HG03565 (cell line): ENCODE data around the gene MB21D2.

ENCODE experiments used
- ATAC-seq: cut with Tn5 transposase; IDR thresholded peaks from one replicate; pipeline ENCODE4 v1.9.1; 2021; ENCODE audit warnings: mild to moderate bottlenecking, moderate library complexity; ENCODE audit not compliant: unreplicated experiment

The MB21D2 gene

DNA sequence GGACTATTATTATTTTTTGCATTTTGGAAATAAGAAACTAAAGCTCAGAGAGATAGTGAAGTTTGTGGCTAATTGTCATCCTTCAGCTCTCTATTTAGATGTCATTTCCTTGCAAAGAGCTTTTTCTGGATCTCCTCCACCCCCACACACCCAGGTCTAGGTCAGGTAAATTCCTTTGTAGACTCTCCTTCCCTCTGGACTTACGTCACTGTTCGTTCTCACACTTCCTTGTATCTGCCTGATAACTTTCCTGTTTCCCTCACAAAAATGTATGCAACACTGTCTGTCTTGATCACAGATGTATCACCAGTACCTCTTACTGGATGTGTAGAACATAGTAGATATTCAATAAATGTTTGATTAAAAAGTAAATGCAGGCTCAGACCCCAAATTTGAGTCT is 6.1 kb upstream of the MB21D2 start:
- ATAC-seq = no peak

DNA sequence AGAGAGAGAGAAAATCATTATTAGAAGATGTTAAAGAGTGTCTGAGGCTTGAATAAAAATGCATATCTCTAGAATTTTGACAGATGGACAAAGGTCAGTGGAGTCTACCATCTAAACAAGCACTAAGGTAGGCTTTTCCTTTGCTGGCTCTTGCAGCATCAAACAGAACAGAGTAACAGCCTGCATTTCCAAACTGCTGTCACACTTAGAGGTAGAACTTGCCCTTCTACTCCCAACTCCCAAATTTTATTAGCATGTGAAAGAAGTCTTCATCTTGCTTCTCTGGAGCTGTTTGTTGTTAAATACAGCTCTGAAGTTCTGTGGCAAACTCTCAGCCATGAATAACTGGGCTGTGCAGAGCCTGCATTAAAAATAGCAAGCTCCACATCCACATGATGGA is 4.1 kb upstream of the MB21D2 start:
- no peak for ATAC-seq

DNA sequence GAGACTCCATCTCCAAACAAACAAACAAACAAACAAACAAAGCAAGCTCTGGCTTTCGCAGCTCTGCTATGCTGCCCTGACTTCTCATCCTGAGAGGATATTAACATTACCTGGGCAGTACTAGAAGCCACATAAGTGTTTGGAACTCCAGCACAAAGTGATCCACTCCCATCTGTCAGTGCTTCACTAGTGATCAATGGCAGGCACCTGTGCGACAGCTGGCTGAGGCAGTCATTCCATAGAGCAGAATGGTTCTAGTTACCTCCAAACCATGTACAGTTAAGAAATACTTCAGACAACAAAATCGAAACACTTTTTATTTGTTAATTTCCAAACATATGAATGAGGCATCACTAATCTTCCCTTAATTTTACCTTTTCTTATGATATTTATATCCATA is 2.8 kb upstream of the MB21D2 start:
- ATAC-seq = no peak

DNA sequence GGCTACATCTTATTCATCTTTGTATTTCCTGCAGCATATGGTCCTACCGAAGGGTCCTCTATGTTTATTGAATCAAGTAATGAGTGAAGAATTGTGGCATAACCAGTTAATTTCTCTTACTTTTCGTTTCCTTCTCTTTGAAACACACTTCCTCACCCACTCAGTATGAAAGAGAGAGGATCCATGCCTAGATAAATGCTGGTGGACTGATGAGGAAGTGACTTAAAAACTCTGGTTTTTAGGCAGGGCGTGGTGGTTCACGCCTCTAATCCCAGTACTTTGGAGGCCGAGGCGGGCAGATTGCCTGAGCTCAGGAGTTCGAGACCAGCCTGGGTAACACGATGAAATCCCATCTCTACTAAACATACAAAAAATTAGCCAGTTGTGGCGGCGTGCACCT is 2.2 kb upstream of the MB21D2 start:
- ATAC-seq = no peak

DNA sequence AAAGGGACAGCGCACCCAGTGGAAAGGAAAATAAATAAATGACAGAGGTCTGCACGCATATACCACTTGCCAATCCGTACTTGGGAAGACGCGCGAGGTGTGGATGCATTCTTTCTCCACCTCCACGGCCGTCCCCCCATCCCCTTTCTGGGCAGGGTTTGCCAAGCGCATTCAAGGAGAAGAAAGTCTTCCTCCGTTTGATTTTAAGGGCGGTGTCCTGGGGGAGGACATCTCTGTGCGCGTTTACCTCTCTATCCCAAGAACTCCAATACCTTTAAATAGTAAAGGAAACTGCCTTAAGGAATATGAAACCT is 576 bp upstream of the MB21D2 start:
- ATAC-seq = no peak

DNA sequence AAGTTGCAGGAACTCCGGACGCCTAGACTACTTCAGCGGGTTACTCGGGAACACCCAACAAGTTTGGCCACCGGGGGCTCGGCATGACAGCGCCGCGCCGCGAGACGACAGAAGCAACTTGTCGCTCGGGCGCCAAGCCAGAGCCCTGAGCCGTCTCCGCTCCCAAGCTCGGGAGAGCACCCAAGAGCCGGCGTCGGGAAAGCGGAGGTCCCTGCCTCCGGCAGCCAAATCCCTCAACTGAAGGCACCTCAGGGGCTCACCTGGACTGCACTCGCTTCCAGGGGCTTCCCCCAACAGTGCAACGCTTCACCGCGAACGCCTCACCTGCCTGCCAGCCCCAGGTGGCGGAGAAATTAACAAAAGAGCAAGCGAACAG is 640 bp downstream of the MB21D2 start:
- ATAC-seq = no peak

DNA sequence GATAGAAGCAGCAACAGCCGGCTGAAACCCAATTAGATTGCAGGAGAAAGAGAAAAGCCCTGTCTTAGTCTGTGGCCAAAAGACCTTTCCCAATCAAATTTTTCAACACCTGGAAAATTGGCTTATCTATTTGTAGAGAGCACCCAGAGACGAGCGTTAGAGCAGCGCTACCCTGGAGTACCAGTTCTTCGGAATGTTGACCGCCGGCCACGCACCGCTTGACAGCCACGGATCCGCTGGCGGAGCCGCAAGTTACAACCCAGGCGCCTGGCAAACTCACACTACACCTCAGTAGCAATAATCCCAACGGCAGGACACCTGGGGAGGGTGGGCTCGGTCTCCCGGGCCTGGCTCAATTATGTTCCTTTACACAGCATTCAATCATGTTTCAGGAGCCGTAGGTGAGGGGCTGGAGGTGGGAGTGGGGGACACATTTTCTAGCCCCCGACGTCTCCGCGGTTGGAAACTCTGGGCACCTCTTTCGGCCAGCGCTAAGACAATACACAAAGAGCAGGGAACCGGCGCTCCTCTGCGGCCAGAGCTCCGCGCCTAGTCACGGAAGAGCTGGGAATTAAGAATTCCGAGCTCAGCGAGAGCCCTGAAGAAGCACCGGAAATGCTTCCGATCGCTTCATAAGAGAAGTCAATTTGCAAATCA is 1.2 kb downstream of the MB21D2 start:
- no peak for ATAC-seq

DNA sequence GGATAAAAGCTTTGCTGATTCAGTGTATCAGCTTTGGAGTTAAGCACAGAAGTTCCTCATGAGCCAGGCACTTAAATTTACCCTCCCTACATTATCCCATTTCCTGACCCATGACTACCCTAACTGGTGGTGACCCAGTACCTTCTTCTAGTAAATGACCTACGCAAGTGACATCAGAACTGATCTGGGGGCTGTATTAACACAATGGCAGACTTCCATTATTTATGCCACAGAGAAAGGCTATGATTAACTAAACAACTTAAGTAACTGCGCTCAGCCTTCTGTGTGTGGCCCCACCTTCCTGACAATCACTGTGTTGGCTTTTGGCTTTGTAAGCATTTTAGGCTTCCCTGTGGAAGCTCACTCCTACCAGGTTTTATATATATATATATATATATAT is 1.9 kb downstream of the MB21D2 start:
- ATAC-seq = no peak

DNA sequence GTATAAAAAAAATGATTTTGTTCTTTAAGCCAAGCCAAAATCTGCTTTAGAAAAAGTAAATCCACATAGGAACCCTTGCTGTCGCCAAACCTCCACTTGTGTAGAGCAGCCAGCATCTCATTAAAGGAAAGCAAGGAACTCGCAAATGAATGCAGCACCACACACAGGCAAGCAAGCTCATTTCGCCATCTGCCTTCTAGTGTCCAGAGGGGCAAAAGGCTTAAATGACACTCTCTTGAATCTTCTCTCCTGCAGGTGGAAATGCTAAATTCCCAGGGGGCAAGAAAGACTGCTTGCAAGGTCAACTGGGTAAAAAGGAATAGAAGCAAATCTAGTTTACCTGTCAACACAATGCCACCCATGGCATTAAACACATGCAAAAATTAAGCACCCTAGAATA is 2.4 kb downstream of the MB21D2 start:
- no peak for ATAC-seq

DNA sequence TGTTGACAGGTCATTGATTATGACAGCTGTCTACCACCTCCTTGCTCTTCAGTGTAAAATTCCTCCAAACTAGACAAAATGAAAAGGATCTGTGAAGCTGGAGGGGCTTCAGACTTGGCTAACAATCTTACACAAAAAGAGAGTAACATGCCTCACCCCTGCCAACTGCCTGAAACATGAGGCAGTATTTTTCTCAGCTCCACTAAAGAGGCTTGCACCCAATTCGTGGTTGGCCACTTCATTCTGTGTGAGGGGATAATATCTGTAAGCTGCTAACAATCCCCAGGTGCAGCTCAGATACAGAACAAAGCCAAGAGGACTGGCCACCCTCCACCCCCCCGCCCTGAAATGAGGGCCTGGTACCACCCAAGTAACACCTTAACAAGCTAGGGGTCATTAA is 2.8 kb downstream of the MB21D2 start:
- ATAC-seq = no peak

DNA sequence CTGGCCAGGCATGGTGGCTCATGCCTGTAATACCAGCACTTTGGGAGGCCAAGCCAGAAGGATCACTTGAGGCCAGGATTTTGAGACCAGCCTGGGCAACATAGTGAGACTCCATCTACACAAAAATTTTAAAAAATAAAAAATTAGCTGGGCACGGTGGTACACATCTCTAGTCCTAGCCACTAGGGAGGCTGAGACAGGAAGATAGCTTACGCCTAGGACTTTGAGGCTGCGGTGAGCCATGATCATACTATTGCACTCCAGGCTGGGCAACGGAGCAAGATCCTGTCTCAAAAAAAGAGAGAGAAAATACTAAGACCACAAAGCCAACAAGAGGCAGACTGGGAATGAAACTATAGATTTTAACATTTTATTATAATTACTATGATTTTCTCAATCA is 4.1 kb downstream of the MB21D2 start:
- no peak for ATAC-seq

DNA sequence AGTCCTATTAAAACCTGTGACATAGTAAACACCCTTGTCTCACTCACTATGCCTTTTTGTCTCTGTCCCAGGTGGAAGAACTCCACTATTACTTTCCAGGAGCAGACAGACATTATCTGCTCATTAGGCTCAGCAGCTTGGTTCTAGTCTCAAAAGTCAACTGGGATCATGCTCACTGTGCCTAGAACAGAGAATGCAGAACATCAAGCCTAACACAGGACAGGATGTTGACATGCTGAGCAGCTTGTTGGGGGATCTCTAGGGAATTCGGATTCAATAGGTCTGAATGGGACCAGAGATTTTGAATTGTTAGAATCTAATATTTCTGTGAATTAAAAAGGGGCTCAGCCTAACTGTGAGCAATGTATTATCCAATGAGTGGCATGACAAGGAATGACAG is 6.4 kb downstream of the MB21D2 start:
- ATAC-seq = no peak

DNA sequence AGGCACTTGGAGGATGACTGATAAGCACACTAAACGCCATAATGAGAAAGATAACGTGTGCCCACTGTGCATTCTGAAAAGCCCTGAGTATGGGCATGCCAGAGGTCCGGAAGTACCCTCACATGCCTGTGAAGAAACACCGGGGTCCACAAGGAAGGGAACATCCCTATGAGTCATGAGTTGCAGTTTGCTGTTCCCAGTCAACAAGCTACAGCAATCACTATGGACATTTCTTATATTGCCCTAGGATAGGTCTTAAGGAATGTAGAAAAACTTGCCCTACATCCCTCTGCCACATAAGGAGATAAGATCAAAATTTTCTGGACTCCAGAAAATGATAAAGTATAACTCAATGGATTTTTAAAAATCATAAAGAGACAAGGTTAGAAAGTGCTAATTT is 9.9 kb downstream of the MB21D2 start:
- ATAC-seq = no peak

DNA sequence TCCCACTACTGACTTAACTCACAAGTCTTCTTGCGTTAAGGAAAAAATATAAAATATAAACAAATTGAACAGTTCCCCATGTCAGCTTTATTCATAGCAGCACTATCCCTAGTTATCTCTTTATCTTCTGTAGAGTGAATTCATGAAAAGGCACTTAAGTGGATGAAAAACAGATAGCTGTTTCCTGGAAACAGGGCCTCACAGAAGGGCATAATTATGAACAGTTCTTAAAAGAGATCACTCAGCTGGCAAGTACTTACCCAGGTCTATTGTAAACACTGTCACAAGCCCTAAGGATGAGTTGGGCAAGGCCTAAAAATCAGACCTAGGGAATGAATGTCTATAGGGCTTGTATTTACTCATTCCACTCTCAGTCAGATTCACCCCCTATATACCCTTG is 10.7 kb downstream of the MB21D2 start:
- no peak for ATAC-seq

DNA sequence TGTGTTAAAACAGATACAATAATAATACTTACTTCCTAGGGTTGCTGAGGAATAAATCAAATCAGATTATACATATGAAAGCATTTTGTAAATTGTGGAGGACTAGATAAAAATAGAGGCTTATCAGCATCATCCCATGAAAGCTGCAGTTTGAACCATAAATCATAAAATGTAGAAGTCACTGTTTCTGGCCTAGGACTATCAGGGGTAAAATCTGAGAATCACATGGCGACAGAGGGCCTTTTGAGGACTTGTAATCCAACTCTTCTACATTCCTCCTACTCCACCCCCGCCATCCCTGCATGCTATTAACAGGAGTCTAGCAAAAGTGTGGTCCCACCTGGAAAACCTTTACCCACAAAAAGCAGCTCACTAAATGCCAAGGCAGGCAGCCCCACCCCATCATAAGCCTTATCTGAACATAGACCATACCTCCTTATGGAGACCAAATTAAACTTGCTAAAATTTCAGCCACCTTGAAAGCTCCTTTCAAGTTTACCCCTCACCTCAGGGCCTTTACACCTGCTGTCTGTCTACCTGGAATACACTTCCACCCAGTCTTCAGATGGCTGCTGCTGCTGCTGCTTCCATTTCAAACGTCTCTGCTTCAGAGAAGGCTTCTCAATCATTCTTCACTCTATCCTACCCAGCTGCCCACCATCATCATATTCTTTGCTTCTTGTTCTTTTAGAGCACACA is 11.5 kb downstream of the MB21D2 start:
- no peak for ATAC-seq

DNA sequence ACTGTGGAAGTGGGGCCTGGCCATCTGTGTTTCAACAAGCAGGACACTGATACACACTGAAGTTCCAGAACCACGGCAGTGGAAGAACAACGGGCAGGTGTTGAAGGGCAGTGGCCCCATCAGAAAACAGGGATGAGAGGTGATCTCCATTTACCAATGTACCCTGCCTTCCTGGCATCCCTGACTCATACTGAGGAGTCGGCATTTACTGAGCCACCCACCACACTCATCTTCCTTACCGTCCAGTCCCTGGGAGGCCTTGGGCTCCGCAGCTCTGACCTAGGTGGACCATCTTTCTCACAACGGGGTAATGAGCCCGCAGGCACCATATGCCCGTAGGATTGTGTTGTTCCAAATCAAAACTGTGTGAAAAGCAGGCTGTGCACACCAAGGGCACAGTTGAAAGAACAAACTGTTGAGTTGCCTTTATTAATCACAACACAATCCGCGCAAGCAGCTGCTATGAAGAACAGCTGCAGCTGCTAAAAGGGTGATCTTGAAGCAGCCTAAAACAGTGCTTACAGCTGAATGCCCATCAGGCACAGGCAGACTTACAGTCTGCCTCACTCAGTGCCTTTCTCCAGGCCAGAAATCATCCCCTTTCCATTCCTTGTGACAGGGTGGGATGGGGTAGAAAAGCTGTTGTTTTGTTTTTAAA is 12.9 kb downstream of the MB21D2 start:
- no peak for ATAC-seq

DNA sequence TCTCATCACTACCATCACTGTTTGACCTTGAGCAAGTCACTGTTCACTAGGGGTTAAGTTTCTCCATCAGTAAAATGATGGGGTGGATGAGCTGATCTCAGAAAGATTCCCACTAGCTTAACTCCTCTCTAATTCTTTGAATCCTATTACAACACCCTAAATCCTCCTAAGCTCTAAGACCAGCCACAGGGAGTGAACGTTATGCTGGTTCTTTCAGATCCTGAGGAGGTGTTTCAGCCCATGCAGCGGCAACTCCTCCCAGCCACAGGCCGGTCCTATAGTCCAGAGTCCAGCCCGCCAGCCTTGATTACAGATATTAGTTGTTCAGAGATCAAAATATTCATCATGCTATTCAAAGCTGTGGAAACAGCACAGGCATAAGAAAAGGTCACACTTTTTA is 15.1 kb downstream of the MB21D2 start:
- ATAC-seq = no peak

DNA sequence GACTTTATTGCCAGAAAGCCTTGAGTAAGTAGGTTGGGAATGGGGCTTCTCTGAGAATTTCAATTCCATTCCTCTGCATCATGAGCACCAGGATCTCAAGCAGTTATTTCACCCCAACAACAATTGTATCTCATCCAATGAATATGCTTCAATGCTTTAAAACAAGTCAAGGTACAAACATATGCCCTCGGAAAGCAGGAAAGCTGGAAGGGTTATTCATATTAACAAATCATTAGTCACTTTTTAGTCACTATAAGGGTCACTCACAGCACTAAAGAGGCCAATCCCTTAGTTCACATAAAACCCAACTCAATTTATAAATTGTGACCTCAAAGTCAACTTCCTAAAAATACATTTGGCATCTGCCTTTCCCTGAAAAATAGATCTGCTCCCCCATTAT is 16.2 kb downstream of the MB21D2 start:
- no peak for ATAC-seq

DNA sequence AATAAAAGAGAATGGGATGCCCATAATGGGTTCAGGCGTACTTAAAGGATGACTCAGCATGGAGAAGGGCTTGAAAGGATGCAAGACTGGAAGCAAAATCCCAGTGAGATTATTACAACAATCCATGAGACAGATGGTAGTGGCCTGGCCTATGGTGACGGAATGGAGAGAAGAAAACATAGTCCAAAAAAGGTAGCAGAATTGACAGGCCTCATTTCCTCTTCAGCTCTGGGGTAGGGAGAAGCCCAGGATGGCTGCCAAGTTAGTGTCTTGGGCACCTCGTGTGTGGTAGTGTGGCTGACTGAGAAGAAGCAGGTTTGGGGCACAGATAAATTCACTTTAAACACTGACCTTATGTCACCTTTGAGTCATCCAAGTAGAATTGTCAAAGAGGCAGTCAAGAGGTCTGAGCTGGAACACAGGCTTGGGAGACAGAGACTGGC is 18.1 kb downstream of the MB21D2 start:
- no peak for ATAC-seq

DNA sequence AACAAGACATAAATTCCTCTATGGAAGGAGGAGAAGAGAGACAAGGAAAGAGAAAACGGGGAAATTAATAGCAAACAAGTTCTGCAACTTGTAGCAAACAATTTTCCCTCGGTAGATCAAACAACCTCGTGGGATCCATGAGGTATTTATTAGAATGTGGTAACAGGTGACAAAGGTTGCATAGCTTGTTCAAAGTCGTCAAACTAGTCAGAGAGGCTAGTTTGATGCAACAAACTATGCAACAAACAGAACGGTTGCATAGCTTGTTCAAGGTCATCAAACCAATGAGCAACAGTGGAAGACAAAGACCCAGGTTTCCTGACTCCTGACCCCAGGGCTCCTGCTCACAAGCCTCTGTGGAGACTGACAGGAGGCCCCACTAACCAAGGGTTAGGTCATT is 20.7 kb downstream of the MB21D2 start:
- ATAC-seq = no peak

DNA sequence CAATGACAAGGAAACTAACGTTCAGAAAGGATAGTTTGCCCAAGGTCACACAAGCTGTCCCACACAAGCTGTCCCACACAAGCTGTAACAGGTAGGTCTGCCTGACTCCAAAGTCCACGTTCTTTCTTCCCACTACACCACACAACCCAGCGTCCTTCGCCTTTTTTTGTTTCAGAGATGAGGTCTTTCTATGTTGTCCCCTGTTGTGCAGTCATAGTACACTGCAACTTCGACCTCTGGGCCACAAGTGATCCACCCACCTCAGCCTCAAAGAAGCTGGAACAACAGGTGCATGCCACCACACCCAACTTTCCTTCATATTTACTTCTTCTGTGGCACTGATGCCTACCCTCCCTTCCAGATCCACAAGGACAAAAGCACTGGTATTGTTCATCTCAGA is 21.4 kb downstream of the MB21D2 start:
- no peak for ATAC-seq

DNA sequence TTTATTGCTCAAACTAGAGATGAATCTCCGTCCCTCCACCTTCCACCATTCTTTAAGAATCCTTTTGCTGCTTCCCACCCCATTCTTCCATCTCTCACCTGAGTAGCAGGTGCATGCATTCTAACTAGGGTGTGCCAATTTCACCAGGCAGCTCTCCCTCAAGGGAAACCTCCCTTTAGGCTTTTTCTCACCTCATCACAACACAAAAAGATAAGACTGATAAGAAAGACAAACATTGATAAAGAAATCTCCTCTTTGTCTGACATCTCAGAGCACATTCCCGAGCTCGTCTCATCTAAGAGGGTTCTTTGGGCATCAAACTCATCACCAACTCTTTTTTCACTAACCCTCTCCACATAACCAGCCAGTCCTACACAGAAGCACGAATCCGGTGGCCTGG is 23.0 kb downstream of the MB21D2 start:
- no peak for ATAC-seq
